Progenitor cell of endocrine pancreas (in vitro differentiated cells): Measurements from ENCODE around the gene APOA5. TPM values are rescaled to one million over a fixed set of nuclear protein-coding genes. Genes with fewer than 3 reads are reported as not detected.

ENCODE experiments used
- DNase-seq: peaks from one replicate; pipeline ENCODE4 v3.0.0; 2021; ENCODE audit warnings: low spot score; ENCODE audit not compliant: unreplicated experiment
- H3K27ac Mint-ChIP-seq: 2 replicates; pipeline ENCODE4 v1.8.0; 2021; ENCODE audit warnings: mild to moderate bottlenecking, moderate library complexity, mixed read lengths
- H3K27me3 Mint-ChIP-seq: 2 replicates; pipeline ENCODE4 v1.8.0; 2021; ENCODE audit warnings: mixed read lengths
- H3K36me3 Mint-ChIP-seq: 2 replicates; pipeline ENCODE4 v1.8.0; 2022; ENCODE audit warnings: mixed read lengths; ENCODE audit not compliant: insufficient read depth
- H3K4me1 Mint-ChIP-seq: 2 replicates; pipeline ENCODE4 v1.8.0; 2021; ENCODE audit warnings: low read depth, mixed read lengths
- H3K4me3 Mint-ChIP-seq: 2 replicates; pipeline ENCODE4 v1.8.0; 2021; ENCODE audit warnings: low read depth, mild to moderate bottlenecking, moderate library complexity, mixed read lengths
- H3K9me3 Mint-ChIP-seq: 2 replicates; pipeline ENCODE4 v1.8.0; 2021; ENCODE audit warnings: low read depth, mixed read lengths
- total RNA-seq: library from RNA; stranded (reverse); gene quantifications from 2 replicates; pipeline ENCODE4 v1.2.1, GENCODE V29; 2021
- TF ChIP-seq, protein P1 (sequence below): fragments of 200-600 bp; sonication (generic); IDR thresholded peaks from one replicate; pipeline ENCODE4 v1.5.0; 2021; ENCODE audit warnings: antibody characterized with exemption, mild to moderate bottlenecking; ENCODE audit not compliant: unreplicated experiment

The APOA5 gene
- total RNA-seq, 1 donor from 2014 or later = not detected

DNA sequence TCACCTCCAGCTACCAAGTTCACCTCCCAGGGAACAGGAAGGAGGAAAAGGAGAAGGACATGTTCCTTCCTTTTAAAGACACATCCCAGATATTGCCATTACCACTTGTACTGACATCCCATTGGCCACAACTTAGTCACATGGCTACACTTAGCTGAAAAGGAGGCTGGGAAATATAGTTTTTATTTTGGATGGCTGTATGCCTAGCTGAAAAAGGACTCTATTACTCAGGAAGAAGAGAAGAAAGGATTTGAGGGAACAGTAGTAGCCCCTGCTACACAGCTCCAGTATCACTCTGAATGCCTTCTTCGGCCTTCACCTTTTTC, 2.1 kb upstream of the APOA5 start:
- no peak overlapping the region for H3K27ac Mint-ChIP-seq

DNA sequence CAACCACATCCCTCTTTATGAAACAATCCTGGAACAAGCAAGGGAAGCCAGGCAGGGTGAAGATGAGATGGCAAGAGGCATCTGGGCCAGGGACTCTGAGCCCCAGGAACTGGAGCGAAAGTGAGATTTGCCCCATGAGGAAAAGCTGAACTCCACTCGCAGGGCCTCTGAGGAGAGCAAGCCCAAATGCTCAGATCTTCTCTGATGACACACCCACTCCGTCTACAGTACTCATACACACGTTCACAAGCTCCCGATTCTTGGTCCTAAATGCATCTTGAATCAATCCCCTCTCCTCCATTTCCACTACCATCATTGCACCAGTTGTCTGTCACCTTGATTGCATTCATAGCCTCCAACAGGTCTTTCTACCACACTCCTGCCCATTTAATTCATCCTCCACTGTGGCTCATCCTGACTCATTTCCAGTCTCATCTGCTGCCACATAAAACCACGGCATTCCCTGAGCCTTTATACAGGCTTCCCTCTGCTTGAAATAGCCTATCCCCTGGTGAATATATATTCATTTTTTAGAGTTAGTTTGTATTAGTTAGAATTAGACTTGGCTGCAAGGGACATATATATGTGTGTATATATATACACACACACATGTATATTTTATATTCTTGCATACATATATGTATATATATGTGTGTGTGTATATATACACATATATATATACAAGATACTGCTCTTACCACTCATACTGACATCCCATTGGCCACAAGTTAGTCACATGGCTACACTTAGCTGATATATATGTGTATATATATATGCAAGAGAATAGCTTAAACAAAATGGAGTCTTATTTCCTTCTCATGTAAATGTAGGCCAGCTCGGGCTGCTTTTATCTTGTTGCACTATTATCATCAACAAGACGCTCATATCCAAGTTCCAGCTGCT, 1.4 kb upstream of the APOA5 start:
- Mint-ChIP-seq H3K9me3 (no peaks in the 10 kb centered on the region), H3K4me3 (no peak overlapping the region), H3K27ac (no peak overlapping the region), H3K4me1 (peaks cover 14% of the 10 kb centered on the region), H3K27me3 (peaks cover 13% of the 10 kb centered on the region), H3K36me3 (no peaks in the 10 kb centered on the region)
- no peak for DNase-seq
- TF ChIP-seq, protein P1, sequence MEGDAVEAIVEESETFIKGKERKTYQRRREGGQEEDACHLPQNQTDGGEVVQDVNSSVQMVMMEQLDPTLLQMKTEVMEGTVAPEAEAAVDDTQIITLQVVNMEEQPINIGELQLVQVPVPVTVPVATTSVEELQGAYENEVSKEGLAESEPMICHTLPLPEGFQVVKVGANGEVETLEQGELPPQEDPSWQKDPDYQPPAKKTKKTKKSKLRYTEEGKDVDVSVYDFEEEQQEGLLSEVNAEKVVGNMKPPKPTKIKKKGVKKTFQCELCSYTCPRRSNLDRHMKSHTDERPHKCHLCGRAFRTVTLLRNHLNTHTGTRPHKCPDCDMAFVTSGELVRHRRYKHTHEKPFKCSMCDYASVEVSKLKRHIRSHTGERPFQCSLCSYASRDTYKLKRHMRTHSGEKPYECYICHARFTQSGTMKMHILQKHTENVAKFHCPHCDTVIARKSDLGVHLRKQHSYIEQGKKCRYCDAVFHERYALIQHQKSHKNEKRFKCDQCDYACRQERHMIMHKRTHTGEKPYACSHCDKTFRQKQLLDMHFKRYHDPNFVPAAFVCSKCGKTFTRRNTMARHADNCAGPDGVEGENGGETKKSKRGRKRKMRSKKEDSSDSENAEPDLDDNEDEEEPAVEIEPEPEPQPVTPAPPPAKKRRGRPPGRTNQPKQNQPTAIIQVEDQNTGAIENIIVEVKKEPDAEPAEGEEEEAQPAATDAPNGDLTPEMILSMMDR = no peak

More for the DNA sequence above, 2.1 kb upstream of the APOA5 start:
- TF ChIP-seq, protein P1 = no peak
- no peak for DNase-seq
- H3K9me3 Mint-ChIP-seq = no peaks in the 10 kb centered on the region
- H3K4me3 Mint-ChIP-seq = no peak overlapping the region
- H3K36me3 Mint-ChIP-seq = no peaks in the 10 kb centered on the region
- H3K4me1 Mint-ChIP-seq = peaks cover 8% of the 10 kb centered on the region
- H3K27me3 Mint-ChIP-seq = peaks cover 13% of the 10 kb centered on the region

DNA sequence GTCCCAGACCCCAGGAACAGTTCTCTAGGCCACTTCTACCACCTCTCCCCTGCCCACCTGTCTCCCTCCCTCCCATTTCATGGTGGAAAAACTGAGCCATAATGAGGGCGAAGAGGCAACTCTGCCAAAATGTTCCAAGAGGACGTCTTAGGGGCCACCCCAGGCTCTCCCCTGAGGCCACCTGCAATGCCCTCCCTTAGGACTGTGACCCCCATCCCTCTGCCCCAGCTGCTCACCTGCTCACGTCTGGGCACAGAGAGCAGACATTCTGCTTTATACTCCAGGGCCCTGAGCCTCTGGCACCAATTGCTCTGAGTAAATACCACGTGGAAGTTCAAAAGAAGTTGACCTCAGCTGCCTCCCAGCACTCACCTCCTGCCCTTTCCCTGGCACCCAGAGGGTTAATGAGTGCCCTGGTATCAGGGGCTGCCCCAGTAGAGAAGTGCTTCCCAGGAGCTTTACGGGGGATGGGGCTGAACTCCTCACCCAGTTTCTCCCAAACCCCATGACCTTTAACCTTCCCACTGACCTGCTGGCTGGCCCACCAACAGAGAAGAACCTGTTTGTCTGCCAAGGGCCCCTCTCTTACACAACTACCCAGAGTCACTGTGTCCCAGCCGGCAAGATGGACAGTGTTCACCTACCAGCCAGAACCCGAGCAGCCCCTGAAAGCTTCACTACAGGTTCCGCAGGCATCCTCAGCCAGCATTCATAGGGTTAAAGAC, 627 bp upstream of the APOA5 start:
- TF ChIP-seq, protein P1 = no peak
- Mint-ChIP-seq H3K27me3 (peaks cover 13% of the 10 kb centered on the region), H3K27ac (no peak overlapping the region), H3K4me1 (peaks cover 15% of the 10 kb centered on the region), H3K4me3 (no peak overlapping the region), H3K36me3 (no peaks in the 10 kb centered on the region), H3K9me3 (no peaks in the 10 kb centered on the region)
- DNase-seq = no peak

- TF ChIP-seq, protein P1 = peak; percentile 94
- peak overlapping the region; percentile 44 for H3K4me3 Mint-ChIP-seq
- peaks cover 3% of the 10 kb centered on the region for H3K36me3 Mint-ChIP-seq
- peaks cover 13% of the 10 kb centered on the region for H3K27me3 Mint-ChIP-seq
- no peaks in the 10 kb centered on the region for H3K9me3 Mint-ChIP-seq
- DNase-seq = peak; percentile 83
- H3K4me1 Mint-ChIP-seq = peaks cover 22% of the 10 kb centered on the region
- no peak overlapping the region for H3K27ac Mint-ChIP-seq
Measured at GRCh38 chr11:116791002-116791812, 472 bp downstream of the APOA5 start.
